Stimulated activated CD8-positive, alpha-beta memory T cell treated with anti-CD3 and anti-CD28 coated beads, Interleukin-2, amount 100 ng/mL, for 1 hour (primary cell): ENCODE measurements around the gene ODAD3.

Experiments used
- DNase-seq, 2 donors: peaks; one replicate each; pipeline ENCODE4 v3.0.0-alpha.2; 2020; ENCODE audit warnings: low read depth in 2 of 2

The ODAD3 gene

GRCh38 chr19:11375143-11375948 is 59.6 kb downstream of the ODAD3 start:
- peak; percentile 35 to 53 for DNase-seq

- DNase-seq = peak; percentile 90 to 93
Measured at GRCh38 chr19:11374433-11375142, 60.3 kb downstream of the ODAD3 start, which contains the start of gene SWSAP1. Gene SWSAP1, plus strand, starts transcription at chr19:11374666. Its CDS starts 15 bp downstream, at chr19:11374681.

- DNase-seq = no peak
Measured at GRCh38 chr19:11373885-11374432, 61.0 kb downstream of the ODAD3 start.

- DNase-seq = no peak
Measured at GRCh38 chr19:11373166-11373884, 61.6 kb downstream of the ODAD3 start.

GRCh38 chr19:11370744-11371143 is 64.2 kb downstream of the ODAD3 start:
- DNase-seq = no peak
